ENCODE measurements around the gene RCSD1. TPM values are rescaled to one million over a fixed set of nuclear protein-coding genes. Genes with fewer than 3 reads are reported as not detected.

Gene RCSD1
- total and polyA plus RNA-seq, 2 of the 4 experiments (the other 2 are of a cell fraction), result 0.03 TPM; not detected in 1

GRCh38 chr1:167641786-167642500 lies 11.9 kb downstream of the RCSD1 start:
- no peak overlapping the region for H2AK9ac ChIP-seq (replicated peaks; ENCODE audit: low read depth, low read length, poor library complexity)
- H3K36me3 ChIP-seq (ENCODE audit: control insufficient read depth, insufficient read depth, low read length), result no peaks in the 10 kb centered on the region
- H2BK15ac ChIP-seq (ENCODE audit: low read depth, low read length), result no peak overlapping the region
- H3K9ac ChIP-seq (ENCODE audit: low read depth, low read length), result no peak overlapping the region
- no peak overlapping the region for H3K23ac ChIP-seq (ENCODE audit: low read depth, low read length)
- H3K27ac ChIP-seq (ENCODE audit: insufficient read depth, low read length), result no peak overlapping the region
- H2BK5ac ChIP-seq (ENCODE audit: low read depth, low read length, poor library complexity, severe bottlenecking), result no peak overlapping the region
- no peaks in the 10 kb centered on the region for H3K9me3 ChIP-seq (ENCODE audit: control insufficient read depth, insufficient read depth, low read length)
- H3K4me2 ChIP-seq (ENCODE audit: low read depth, low read length), result no peak overlapping the region
- dilution Hi-C loops (cut with HindIII; ENCODE audit: low sequenced_read_pairs, unreplicated experiment), result no loop called here
- WGBS, 2 experiments (ENCODE audit: extremely low coverage in 2 of 2, insufficient read length in 1 of 2), result 30% methylated on average over 2 of the region's 7 CpGs; no CpG with 5 or more reads in 1 of the 2 experiments
- no peak overlapping the region for H4K91ac ChIP-seq (ENCODE audit: insufficient read depth, low read depth, low read length)
- H2AFZ ChIP-seq (replicated peaks; ENCODE audit: low read length, poor library complexity), result no peak overlapping the region
- no TSS peak for BruUV-seq (replicated peaks)
- H3K9me1 ChIP-seq (ENCODE audit: insufficient read depth, low read length), result no peaks in the 10 kb centered on the region
- H3K18ac ChIP-seq (ENCODE audit: low read depth, low read length), result no peak overlapping the region
- no peak for DNase-seq
- no peak overlapping the region for H3K4me3 ChIP-seq (ENCODE audit: insufficient read depth, low read depth, low read length)
- H2BK120ac ChIP-seq (ENCODE audit: low read depth, low read length), result no peak overlapping the region
- no peaks in the 10 kb centered on the region for H3K79me1 ChIP-seq (ENCODE audit: low read depth in 1 of 2, low read length in 2 of 2)
- no peak overlapping the region for H3K56ac ChIP-seq (ENCODE audit: extremely low read depth, insufficient read depth, low read length)
- no peak overlapping the region for H4K8ac ChIP-seq (ENCODE audit: low read depth in 2 of 2, low read length in 2 of 2)
- H3K14ac ChIP-seq (replicated peaks; ENCODE audit: low read depth, low read length), result no peak overlapping the region
- H4K5ac ChIP-seq (ENCODE audit: low read depth, low read length), result no peak overlapping the region
- ChIA-PET CTCF (no interaction called here), POLR2A (ENCODE audit: unreplicated experiment) (interaction anchor here (0.6 kb wide), 1 partner anchor 479 kb away, joined by 3 read pairs; no protein-coding TSS in a partner anchor)
- H2AK5ac ChIP-seq (ENCODE audit: low read depth, low read length), result no peak overlapping the region
- H3K27me3 ChIP-seq (ENCODE audit: control insufficient read depth, insufficient read depth, low read length), result peaks cover 26% of the 10 kb centered on the region
- H2BK20ac ChIP-seq (ENCODE audit: low read depth, low read length), result no peak overlapping the region
- intact Hi-C loops (cut with micrococcal nuclease), result no loop called here
- no peaks in the 10 kb centered on the region for H4K20me1 ChIP-seq (ENCODE audit: insufficient read depth, low read length)
- in situ Hi-C loops (cut with MboI; ENCODE audit: low sequenced_read_pairs), result no loop called here
- no peak for ATAC-seq (ENCODE audit: low read depth)
- H3K4me1 ChIP-seq (ENCODE audit: control insufficient read depth, insufficient read depth, low read length), result no peaks in the 10 kb centered on the region
- no peak for TF ChIP-seq ELK1 (IDR thresholded peaks at IDR 0.05; ENCODE audit: borderline replicate concordance, low read depth, low read length)
- peak; percentile 57; the same call in 1 of the 2 replicates for TF ChIP-seq MAFK (IDR thresholded peaks at IDR 0.05; ENCODE audit: low read depth, low read length)
- no peak for TF ChIP-seq RFX5 (IDR thresholded peaks at IDR 0.05; ENCODE audit: low read depth, low read length)
- H3K4ac ChIP-seq (ENCODE audit: low read depth, low read length), result no peak overlapping the region

Data from IMR-90 (cell line).